ENCODE measurements around the gene ZNF324B. TPM values are rescaled to one million over a fixed set of nuclear protein-coding genes. Genes with fewer than 3 reads are reported as not detected.
A peak's percentile ranks its signal among the peaks of the same experiment; 100 is the strongest.

Gene ZNF324B
- total RNA-seq, 1 experiment from 2014 or later, result 6.3 TPM

DNA sequence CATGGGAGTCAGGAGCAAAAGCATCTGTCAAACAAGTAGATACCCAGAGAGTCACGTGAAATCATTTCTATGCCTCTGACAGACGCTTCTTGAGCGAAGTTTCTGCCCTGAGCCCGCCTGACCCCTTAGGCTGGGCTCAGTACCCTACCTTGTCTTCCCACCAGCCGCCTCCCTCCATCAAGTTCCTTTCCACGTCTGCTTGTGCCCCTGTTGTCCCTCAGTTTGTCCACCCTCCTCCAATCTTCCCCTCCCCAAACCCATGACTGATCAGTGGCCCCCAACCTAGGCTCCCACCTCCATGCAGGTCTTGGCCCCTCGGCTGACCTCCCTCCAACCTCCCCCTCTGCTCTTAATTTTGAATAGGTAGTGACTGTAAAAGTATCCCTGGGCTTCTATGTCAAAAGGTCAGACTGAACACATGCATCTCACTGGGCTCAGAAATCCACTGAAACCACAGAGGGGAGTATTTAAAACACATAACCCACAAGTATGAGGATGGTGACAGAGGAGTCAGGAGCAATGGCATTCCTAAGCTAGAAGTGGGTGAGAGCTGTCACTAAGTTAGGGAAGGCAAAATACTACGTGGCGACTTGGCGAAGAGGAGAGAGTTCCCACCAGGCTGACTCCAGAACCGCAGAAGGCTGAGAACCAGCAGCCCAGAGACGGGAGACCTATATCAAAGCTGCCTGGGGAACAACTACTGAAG lies 23.0 kb downstream of the ZNF324B start:
- Mint-ChIP-seq H3K27me3 (ENCODE audit: low read depth) (no peaks in the 10 kb centered on the region; the same call in 1 of the 2 replicates), H3K36me3 (ENCODE audit: insufficient read depth in 1 of 3, low read depth in 3 of 3) (peaks cover 2 to 25% (median 4%) of the 10 kb centered on the region in 3 experiments; a peak in 6 of 7 replicates), H3K4me3 (peak overlapping the region; percentile 88 to 94; a peak in 4 of 5 replicates), H3K9me3 (no peaks in the 10 kb centered on the region), H3K27ac (no peak overlapping the region), H3K4me1 (peaks cover 9 to 13% of the 10 kb centered on the region in 2 experiments)
- Histone ChIP-seq H3K23ac (ENCODE audit: insufficient read length, low read depth, low read length) (no peak overlapping the region), H4K8ac (replicated peaks; ENCODE audit: insufficient read length, low read depth, low read length) (no peak overlapping the region), H3K79me2 (ENCODE audit: insufficient read depth, low read length) (no peaks in the 10 kb centered on the region), H2AK5ac (ENCODE audit: insufficient read length, low read length) (no peak overlapping the region), H3K9ac (ENCODE audit: extremely low read depth, insufficient read length, low read length) (no peak overlapping the region), H3K4ac (ENCODE audit: low read depth, low read length) (no peak overlapping the region), H4K91ac (ENCODE audit: insufficient read length, low read depth, low read length) (no peak overlapping the region), H3K9me3 (ENCODE audit: control insufficient read depth, low read depth, low read length) (no peaks in the 10 kb centered on the region), H4K5ac (ENCODE audit: insufficient read length, low read depth, low read length) (no peak overlapping the region), H3K56ac (ENCODE audit: insufficient read length, low read depth, low read length) (no peak overlapping the region), H3K27me3 (ENCODE audit: insufficient read depth, low read length) (no peaks in the 10 kb centered on the region), H4K20me1 (ENCODE audit: control insufficient read depth, insufficient read depth, insufficient read length) (no peaks in the 10 kb centered on the region), H2BK20ac (ENCODE audit: low read depth, low read length, poor library complexity, severe bottlenecking) (no peak overlapping the region), H2BK12ac (ENCODE audit: insufficient read length, low read depth, low read length) (no peak overlapping the region), H3K18ac (ENCODE audit: insufficient read length, low read depth, low read length) (no peak overlapping the region), H3K79me1 (ENCODE audit: insufficient read depth, low read depth, low read length, poor library complexity, severe bottlenecking) (no peaks in the 10 kb centered on the region), H2BK120ac (ENCODE audit: low read depth, low read length, poor library complexity, severe bottlenecking) (no peak overlapping the region), H3K27ac (ENCODE audit: insufficient read length, low read depth, low read length) (no peak overlapping the region), H3T11ph (ENCODE audit: low read length) (no peak overlapping the region), H2AFZ (ENCODE audit: low read length) (no peak overlapping the region), H3K4me2 (ENCODE audit: insufficient read depth, insufficient read length, low read length) (no peak overlapping the region), H3K4me1 (ENCODE audit: insufficient read depth, low read length) (no peaks in the 10 kb centered on the region), H3K23me2 (ENCODE audit: insufficient read length, low read depth, low read length, poor library complexity, severe bottlenecking) (peaks cover 7% of the 10 kb centered on the region), H2BK5ac (ENCODE audit: insufficient read length, low read length) (no peak overlapping the region), H3K14ac (ENCODE audit: insufficient read depth, low read length) (no peak overlapping the region), H2BK15ac (ENCODE audit: low read depth, low read length) (no peak overlapping the region)
- no peak for DNase-seq
- no CpG with 5 or more reads among the region's 12 CpGs for WGBS (ENCODE audit: extremely low coverage, insufficient read length, low lambda C conversion rate)
- TF ChIP-seq, protein P1, sequence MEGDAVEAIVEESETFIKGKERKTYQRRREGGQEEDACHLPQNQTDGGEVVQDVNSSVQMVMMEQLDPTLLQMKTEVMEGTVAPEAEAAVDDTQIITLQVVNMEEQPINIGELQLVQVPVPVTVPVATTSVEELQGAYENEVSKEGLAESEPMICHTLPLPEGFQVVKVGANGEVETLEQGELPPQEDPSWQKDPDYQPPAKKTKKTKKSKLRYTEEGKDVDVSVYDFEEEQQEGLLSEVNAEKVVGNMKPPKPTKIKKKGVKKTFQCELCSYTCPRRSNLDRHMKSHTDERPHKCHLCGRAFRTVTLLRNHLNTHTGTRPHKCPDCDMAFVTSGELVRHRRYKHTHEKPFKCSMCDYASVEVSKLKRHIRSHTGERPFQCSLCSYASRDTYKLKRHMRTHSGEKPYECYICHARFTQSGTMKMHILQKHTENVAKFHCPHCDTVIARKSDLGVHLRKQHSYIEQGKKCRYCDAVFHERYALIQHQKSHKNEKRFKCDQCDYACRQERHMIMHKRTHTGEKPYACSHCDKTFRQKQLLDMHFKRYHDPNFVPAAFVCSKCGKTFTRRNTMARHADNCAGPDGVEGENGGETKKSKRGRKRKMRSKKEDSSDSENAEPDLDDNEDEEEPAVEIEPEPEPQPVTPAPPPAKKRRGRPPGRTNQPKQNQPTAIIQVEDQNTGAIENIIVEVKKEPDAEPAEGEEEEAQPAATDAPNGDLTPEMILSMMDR (conservative IDR thresholded peaks at IDR 0.05), result no peak
